HEK293 (cell line): ENCODE data around the gene NISCH.

Experiments used
- ZBTB8A ChIP-seq: fragments of 450-650 bp; formaldehyde crosslinking; IDR thresholded peaks from 2 replicates; pipeline ENCODE4 v1.5.1; 2016; ENCODE audit warnings: missing biosample characterization, missing genetic modification characterization
- ZNF37A ChIP-seq: fragments of 450-650 bp; IDR thresholded peaks from 2 replicates; pipeline ENCODE4 v1.5.1; 2018; ENCODE audit warnings: missing biosample characterization, missing genetic modification characterization
- ZNF544 ChIP-seq: fragments of 450-650 bp; formaldehyde crosslinking; IDR thresholded peaks from 2 replicates; pipeline ENCODE4 v1.5.0; 2017; ENCODE audit warnings: missing biosample characterization, missing genetic modification characterization
- ZNF610 ChIP-seq: fragments of 450-650 bp; formaldehyde crosslinking; IDR thresholded peaks from 2 replicates; pipeline ENCODE4 v1.5.1; 2016; ENCODE audit warnings: missing biosample characterization, missing genetic modification characterization, borderline replicate concordance
- ZNF670 ChIP-seq: fragments of 450-650 bp; formaldehyde crosslinking; IDR thresholded peaks from 2 replicates; pipeline ENCODE4 v1.5.1; 2016; ENCODE audit warnings: missing biosample characterization, missing genetic modification characterization, low read depth
- TF ChIP-seq, protein P1 (sequence below): fragments of 450-650 bp; formaldehyde crosslinking; IDR thresholded peaks from 2 replicates; pipeline ENCODE4 v1.5.1; 2016; ENCODE audit warnings: missing biosample characterization, missing genetic modification characterization
- TF ChIP-seq, protein P2 (sequence below): fragments of 450-650 bp; formaldehyde crosslinking; IDR thresholded peaks from 2 replicates; pipeline ENCODE4 v1.5.1; 2016; ENCODE audit warnings: missing biosample characterization, missing genetic modification characterization
- TF ChIP-seq, protein P3 (sequence below): fragments of 450-650 bp; formaldehyde crosslinking; optimal IDR thresholded peaks from 2 replicates; pipeline ENCODE3; 2016; ENCODE audit warnings: missing biosample characterization, mild to moderate bottlenecking, missing genetic modification characterization
- TF ChIP-seq, protein P4 (sequence below): fragments of 450-650 bp; IDR thresholded peaks from 2 replicates; pipeline ENCODE4 v1.5.1; 2018; ENCODE audit warnings: missing biosample characterization, missing genetic modification characterization

DNA sequence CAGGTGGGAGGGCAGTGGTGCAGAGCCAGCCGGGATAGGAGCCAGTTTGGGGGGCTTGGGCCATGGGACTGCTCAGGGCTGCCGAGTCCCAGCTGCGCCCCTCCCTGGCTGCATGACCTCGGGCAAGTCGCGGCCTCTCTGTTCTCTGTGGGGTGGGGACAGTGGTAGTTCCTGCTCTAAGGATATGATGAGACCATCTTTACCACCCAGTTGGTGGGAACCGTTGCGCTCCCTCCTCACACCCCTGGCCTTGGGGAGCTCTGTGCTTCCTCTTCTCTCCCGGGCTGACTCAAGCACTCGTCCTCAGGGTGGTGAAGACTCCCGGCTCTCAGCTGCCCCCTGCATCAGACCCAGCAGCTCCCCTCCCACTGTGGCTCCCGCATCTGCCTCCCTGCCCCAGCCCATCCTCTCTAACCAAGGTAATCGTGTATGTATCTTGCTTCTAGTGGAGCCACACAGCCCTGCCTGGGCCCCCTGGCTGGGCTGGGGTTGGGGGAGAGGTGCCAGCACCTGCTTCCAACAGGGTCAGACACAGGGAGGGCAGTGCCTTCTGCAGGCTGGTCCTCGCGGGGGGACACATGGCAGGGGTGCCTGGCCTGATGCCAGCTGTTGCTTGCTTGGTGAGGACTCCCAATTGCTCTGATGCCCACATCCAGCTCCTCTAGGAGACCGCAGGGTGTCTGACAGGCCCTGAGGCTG is 24.6 kb downstream of the NISCH start:
- TF ChIP-seq, protein P1, sequence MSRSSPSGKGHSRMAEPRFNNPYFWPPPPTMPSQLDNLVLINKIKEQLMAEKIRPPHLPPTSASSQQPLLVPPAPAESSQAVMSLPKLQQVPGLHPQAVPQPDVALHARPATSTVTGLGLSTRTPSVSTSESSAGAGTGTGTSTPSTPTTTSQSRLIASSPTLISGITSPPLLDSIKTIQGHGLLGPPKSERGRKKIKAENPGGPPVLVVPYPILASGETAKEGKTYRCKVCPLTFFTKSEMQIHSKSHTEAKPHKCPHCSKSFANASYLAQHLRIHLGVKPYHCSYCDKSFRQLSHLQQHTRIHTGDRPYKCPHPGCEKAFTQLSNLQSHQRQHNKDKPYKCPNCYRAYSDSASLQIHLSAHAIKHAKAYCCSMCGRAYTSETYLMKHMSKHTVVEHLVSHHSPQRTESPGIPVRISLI (tag by site-specific recombination): no peak
- TF ChIP-seq ZNF544 (no peak), ZNF37A (tag by site-specific recombination) (no peak), ZBTB8A (tag by site-specific recombination) (no peak), ZNF610 (tag by site-specific recombination) (no peak), ZNF670 (tag by site-specific recombination) (no peak)
- TF ChIP-seq, protein P2, sequence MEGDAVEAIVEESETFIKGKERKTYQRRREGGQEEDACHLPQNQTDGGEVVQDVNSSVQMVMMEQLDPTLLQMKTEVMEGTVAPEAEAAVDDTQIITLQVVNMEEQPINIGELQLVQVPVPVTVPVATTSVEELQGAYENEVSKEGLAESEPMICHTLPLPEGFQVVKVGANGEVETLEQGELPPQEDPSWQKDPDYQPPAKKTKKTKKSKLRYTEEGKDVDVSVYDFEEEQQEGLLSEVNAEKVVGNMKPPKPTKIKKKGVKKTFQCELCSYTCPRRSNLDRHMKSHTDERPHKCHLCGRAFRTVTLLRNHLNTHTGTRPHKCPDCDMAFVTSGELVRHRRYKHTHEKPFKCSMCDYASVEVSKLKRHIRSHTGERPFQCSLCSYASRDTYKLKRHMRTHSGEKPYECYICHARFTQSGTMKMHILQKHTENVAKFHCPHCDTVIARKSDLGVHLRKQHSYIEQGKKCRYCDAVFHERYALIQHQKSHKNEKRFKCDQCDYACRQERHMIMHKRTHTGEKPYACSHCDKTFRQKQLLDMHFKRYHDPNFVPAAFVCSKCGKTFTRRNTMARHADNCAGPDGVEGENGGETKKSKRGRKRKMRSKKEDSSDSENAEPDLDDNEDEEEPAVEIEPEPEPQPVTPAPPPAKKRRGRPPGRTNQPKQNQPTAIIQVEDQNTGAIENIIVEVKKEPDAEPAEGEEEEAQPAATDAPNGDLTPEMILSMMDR (tag by site-specific recombination): no peak
- TF ChIP-seq, protein P3, sequence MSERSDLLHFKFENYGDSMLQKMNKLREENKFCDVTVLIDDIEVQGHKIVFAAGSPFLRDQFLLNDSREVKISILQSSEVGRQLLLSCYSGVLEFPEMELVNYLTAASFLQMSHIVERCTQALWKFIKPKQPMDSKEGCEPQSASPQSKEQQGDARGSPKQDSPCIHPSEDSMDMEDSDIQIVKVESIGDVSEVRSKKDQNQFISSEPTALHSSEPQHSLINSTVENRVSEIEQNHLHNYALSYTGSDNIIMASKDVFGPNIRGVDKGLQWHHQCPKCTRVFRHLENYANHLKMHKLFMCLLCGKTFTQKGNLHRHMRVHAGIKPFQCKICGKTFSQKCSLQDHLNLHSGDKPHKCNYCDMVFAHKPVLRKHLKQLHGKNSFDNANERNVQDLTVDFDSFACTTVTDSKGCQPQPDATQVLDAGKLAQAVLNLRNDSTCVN: no peak
- TF ChIP-seq, protein P4, sequence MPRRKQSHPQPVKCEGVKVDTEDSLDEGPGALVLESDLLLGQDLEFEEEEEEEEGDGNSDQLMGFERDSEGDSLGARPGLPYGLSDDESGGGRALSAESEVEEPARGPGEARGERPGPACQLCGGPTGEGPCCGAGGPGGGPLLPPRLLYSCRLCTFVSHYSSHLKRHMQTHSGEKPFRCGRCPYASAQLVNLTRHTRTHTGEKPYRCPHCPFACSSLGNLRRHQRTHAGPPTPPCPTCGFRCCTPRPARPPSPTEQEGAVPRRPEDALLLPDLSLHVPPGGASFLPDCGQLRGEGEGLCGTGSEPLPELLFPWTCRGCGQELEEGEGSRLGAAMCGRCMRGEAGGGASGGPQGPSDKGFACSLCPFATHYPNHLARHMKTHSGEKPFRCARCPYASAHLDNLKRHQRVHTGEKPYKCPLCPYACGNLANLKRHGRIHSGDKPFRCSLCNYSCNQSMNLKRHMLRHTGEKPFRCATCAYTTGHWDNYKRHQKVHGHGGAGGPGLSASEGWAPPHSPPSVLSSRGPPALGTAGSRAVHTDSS (tag by site-specific recombination): no peak
